Embryonic facial prominence (tissue), 1 donor: Measurements from ENCODE around the gene RNF186.

Experiments
- DNase-seq: peaks from one replicate; pipeline ENCODE4 v3.0.0-alpha.2; 2016; ENCODE audit errors: extremely low spot score

RNF186 gene

GRCh38 chr1:19764848-19765247, 50.2 kb downstream of the RNF186 start:
- DNase-seq: no peak
